Right atrium auricular region (tissue), 2 donors: ENCODE measurements around the gene SLC35G3. TPM values are rescaled to one million over a fixed set of nuclear protein-coding genes. Genes with fewer than 3 reads are reported as not detected.

Experiments
- DNase-seq: peaks from one replicate; pipeline ENCODE4 v3.0.0-alpha.2; 2019; ENCODE audit warnings: low spot score
- H3K27ac ChIP-seq, 2 donors: fragments of 200-600 bp; sonication (generic); 1 replicate in 1 of 2; 2 replicates in 1 of 2; pipeline ENCODE4 v1.5.1; 2016 to 2019
- H3K27me3 ChIP-seq, 2 donors: fragments of 200-600 bp; sonication (generic); one replicate each; pipeline versions ENCODE4 v1.5.1 to v1.6.0; 2017 to 2019
- H3K36me3 ChIP-seq: fragments of 200-600 bp; sonication (generic); one replicate; pipeline ENCODE4 v1.5.1; 2016
- H3K4me1 ChIP-seq, 2 donors: fragments of 200-600 bp; sonication (generic); one replicate each; pipeline versions ENCODE4 v1.5.1 to v1.6.0; 2017 to 2019
- H3K4me3 ChIP-seq, 2 donors: fragments of 200-600 bp; sonication (generic); 1 replicate in 1 of 2; 2 replicates in 1 of 2; pipeline ENCODE4 v1.5.1; 2017 to 2019; ENCODE audit warnings: mild to moderate bottlenecking in 1 of 2, moderate library complexity in 1 of 2
- H3K9me3 ChIP-seq, 2 donors: fragments of 200-600 bp; sonication (generic); one replicate each; pipeline ENCODE4 v1.5.1; 2019
- total RNA-seq, 2 donors: library from RNA; depleted of rRNA; stranded (reverse); fragments of >200 nt; gene quantifications; one replicate each; pipeline ENCODE4 v1.1.0, GENCODE V29; 2016
- TF ChIP-seq, protein P1 (sequence below), 2 donors: fragments of 200-600 bp; sonication (generic); IDR thresholded peaks; one replicate each; pipeline ENCODE4 v1.5.1; 2019; ENCODE audit warnings: antibody characterized with exemption in 2 of 2

Gene SLC35G3
- total RNA-seq, 2 donors from 2014 or later = not detected

DNA sequence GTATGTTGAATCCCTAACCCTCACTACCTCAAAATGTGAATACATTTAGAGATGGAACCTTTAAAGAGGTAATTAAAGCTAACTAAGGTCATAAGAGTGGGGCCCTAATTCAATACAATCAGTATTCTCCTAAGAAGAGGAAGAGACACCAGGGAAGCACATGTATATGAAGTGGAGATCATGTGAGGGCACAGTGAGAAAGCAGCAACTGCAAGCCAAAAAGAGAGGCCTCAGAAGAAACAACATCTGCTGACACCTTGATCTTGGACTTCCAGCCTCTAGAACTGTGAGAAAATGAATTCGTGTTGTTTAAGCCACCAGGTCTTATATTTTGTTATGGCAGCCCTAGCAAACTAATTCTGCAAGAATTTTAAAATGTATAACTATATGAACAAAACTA, 35.4 kb upstream of the SLC35G3 start:
- DNase-seq = no peak
- H3K27me3 ChIP-seq = no peaks in the 10 kb centered on the region
- H3K9me3 ChIP-seq = no peaks in the 10 kb centered on the region
- no peak overlapping the region for H3K27ac ChIP-seq
- TF ChIP-seq, protein P1, sequence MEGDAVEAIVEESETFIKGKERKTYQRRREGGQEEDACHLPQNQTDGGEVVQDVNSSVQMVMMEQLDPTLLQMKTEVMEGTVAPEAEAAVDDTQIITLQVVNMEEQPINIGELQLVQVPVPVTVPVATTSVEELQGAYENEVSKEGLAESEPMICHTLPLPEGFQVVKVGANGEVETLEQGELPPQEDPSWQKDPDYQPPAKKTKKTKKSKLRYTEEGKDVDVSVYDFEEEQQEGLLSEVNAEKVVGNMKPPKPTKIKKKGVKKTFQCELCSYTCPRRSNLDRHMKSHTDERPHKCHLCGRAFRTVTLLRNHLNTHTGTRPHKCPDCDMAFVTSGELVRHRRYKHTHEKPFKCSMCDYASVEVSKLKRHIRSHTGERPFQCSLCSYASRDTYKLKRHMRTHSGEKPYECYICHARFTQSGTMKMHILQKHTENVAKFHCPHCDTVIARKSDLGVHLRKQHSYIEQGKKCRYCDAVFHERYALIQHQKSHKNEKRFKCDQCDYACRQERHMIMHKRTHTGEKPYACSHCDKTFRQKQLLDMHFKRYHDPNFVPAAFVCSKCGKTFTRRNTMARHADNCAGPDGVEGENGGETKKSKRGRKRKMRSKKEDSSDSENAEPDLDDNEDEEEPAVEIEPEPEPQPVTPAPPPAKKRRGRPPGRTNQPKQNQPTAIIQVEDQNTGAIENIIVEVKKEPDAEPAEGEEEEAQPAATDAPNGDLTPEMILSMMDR (IDR thresholded peaks at IDR 0.05) = no peak
- no peaks in the 10 kb centered on the region for H3K4me1 ChIP-seq
- H3K36me3 ChIP-seq = no peaks in the 10 kb centered on the region
- H3K4me3 ChIP-seq = no peak overlapping the region

DNA sequence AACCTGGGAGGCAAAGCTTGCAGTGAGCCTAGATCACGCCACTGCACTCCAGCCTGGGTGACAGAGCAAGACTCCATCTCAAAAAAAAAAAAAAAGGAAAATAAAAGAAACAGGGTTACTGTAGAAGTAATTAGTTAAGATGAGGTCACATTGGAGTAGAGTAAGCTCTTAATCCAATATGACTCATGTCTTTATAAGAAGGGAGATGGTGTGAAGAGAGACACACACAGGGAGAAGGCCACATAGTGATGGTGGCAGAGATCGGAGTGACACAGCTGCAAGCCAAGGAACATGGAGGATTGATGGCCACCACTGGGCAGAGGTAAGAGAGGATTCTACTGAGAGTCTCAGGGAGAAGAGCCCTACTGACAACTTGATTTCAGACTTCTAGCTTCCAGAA, 33.4 kb upstream of the SLC35G3 start:
- Histone ChIP-seq H3K9me3 (peaks cover 0 to 3% of the 10 kb centered on the region in 2 donors), H3K36me3 (no peaks in the 10 kb centered on the region), H3K4me1 (no peaks in the 10 kb centered on the region), H3K27me3 (no peaks in the 10 kb centered on the region), H3K4me3 (no peak overlapping the region), H3K27ac (no peak overlapping the region)
- DNase-seq = no peak
- TF ChIP-seq, protein P1 (IDR thresholded peaks at IDR 0.05) = no peak

DNA sequence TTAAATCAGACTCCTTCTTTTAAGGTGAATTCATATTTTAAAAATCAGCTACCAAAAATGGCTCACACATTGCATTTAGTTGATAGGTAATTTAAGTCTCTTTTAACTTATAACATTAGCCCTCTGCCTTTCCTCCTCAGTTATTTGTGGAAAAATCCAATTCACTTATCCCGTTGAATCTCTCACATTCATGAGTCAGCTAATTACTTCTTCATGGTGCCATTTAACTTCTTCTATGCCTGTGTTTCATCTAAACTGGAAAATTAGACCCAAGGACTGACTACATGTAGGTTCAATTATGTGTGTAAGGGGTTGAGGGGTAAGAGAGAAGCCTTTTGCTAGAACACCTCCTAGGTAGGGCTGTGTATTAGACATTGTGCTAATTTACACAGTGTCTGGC, 30.2 kb upstream of the SLC35G3 start:
- Histone ChIP-seq H3K4me1 (peaks cover 0 to 4% of the 10 kb centered on the region in 2 donors), H3K36me3 (no peaks in the 10 kb centered on the region)
- TF ChIP-seq, protein P1 (IDR thresholded peaks at IDR 0.05) = no peak

DNA sequence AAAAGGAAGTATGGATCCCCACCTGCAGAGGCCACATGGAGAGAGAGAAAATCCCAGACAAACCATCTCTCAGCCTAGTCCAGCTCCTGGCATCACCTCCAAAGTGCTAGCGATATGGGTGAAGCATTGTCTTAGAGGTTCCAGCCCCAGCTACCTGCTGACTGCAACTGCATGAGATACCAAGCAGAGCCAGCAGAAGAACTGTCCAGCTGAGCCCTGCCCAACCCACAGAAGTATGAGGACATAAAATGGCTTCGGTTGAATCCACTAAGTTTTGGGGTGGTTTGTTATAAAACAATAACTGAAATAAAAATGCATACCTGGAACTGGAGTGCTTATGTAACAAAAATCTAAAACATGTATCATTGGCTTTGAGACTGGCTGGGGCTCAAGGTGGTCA, 28.3 kb upstream of the SLC35G3 start:
- TF ChIP-seq, protein P1 (IDR thresholded peaks at IDR 0.05) = no peak
- Histone ChIP-seq H3K27ac (no peak overlapping the region), H3K9me3 (peaks cover 0 to 6% of the 10 kb centered on the region in 2 donors), H3K4me3 (no peak overlapping the region), H3K4me1 (peaks cover 0 to 12% of the 10 kb centered on the region in 2 donors), H3K36me3 (no peaks in the 10 kb centered on the region), H3K27me3 (no peaks in the 10 kb centered on the region)
- no peak for DNase-seq

More for the DNA sequence above, 30.2 kb upstream of the SLC35G3 start:
- H3K4me3 ChIP-seq = no peak overlapping the region
- peaks cover 0 to 6% of the 10 kb centered on the region in 2 donors for H3K9me3 ChIP-seq
- DNase-seq = no peak
- H3K27ac ChIP-seq = no peak overlapping the region
- H3K27me3 ChIP-seq = no peaks in the 10 kb centered on the region

DNA sequence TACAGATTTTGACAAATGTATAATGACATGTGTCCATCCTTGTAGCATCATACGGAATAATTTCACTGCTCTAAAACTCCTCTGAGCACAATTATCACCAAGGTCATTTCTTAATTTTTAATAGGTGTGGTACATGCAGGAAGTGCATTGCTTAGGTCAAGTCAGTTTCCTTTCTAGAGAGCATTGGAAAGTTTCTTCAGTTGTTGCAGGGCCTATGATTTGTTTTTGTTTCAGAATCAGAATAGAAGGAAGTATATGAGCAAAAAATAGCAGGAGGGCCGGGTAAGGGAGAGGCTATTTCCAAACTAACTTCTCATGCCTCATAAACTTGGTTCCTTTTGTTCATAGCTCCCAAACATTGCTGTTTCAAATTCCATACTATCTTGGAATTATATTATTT, 24.7 kb upstream of the SLC35G3 start:
- H3K4me1 ChIP-seq = peaks cover 0 to 15% of the 10 kb centered on the region in 2 donors
- H3K27me3 ChIP-seq = no peaks in the 10 kb centered on the region
- TF ChIP-seq, protein P1 (IDR thresholded peaks at IDR 0.05) = no peak
- no peak overlapping the region for H3K4me3 ChIP-seq
- peaks cover 0 to 6% of the 10 kb centered on the region in 2 donors for H3K9me3 ChIP-seq
- DNase-seq = no peak
- no peaks in the 10 kb centered on the region for H3K36me3 ChIP-seq
- no peak overlapping the region for H3K27ac ChIP-seq

DNA sequence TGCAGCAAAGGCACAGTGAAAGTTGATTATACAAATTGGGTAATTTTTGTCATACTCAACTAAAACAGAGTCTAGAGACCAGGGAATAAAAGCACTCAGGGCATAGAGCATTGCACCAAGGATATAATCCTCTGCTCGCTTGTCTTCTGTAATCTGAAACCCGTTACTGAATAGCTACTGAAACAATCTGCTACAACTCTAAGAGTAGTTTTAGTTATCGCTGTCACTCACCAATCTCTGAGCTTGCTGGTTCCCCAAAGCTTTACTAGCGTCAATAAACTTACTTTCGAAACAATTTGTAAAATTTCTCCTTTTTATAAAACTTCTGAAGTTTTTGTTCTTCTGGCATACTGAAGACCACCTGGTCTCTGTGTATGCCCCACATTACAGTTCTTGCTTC, 22.9 kb upstream of the SLC35G3 start:
- no peak overlapping the region for H3K27ac ChIP-seq
- TF ChIP-seq, protein P1 (IDR thresholded peaks at IDR 0.05) = no peak
- H3K9me3 ChIP-seq = no peaks in the 10 kb centered on the region
- no peak overlapping the region for H3K4me3 ChIP-seq
- H3K27me3 ChIP-seq = no peaks in the 10 kb centered on the region
- no peak for DNase-seq
- peaks cover 0 to 17% of the 10 kb centered on the region in 2 donors for H3K4me1 ChIP-seq
- no peaks in the 10 kb centered on the region for H3K36me3 ChIP-seq
